Fibroblast of skin of abdomen (primary cell): ENCODE data around the gene ANKRD65.

Experiments
- DNase-seq: peaks from one replicate; pipeline ENCODE4 v3.0.0-alpha.2; 2013

Gene ANKRD65

GRCh38 chr1:1441002-1441888 is 20.2 kb upstream of the ANKRD65 start:
- DNase-seq: no peak

DNA sequence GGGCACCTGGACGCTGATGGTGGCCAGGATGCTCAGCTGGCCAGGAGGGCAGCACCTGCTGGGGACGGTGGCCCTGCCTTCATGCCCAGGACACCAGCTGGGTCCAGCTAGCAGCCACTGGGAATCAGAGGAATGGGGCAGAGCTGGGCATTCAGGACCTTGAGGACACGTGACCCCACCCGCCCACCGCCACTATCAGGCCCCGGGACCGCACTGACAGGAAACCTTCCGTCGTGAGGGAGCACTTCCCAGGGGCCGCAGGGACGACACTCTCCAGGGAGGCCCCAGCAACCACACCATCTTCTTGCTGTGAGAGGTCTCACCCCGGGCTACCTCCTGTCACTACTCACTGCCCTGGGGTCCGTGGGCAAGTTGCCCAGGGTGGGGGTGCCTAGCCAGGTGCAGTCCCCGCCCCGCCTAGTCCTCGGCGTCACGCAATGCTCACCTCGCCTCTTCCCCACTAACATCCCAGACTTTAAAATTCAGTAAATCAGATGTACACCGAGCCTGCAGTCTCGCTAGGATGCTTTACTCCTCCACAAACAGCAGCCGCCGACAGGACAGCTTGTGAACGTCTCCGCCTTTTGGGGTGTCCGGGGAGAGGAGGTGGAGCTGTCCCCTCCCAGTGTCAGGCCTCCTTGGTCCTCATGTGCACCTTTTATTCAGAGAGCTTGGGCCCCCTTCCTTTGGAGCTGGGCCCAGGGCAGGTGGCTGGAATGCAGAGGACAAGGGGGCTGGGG is 19.4 kb upstream of the ANKRD65 start:
- no peak for DNase-seq

GRCh38 chr1:1439546-1440261 is 18.6 kb upstream of the ANKRD65 start:
- no peak for DNase-seq

DNA sequence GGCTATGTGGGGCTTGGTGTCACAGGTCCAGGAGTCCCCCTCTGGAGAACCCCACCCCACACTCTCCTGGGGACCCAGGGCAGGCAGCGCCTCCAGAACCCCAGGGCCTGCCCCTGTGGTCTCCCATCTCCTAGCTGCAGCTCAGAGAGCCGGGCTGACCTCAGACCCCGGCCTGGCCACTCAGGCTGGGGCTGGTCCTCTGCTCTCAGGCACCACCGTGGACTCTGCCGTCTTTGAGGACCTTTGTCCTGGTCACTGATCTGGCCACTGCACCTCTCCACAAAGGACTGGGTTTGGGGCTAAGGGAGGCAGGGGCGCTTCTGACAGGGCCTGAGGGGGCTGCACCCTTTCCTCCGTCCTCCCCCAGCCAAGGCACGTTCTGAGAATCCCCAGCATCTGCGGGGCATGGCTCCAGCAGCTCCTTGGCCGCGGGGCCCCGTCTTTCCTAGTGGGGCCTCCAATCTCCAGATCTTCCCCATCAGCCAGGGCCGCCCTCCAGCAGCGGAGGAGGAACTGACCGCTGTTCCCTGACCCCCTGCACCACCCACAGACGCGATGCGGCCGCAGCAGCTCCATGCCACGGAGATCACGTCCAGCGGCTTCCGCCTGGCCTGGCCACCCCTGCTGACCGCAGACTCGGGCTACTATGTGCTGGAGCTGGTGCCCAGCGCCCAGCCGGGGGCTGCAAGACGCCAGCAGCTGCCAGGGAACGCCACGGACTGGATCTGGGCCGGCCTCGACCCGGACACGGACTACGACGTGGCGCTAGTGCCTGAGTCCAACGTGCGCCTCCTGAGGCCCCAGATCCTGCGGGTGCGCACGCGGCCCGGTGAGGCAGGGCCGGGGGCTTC is 17.7 kb upstream of the ANKRD65 start:
- no peak for DNase-seq

- no peak for DNase-seq
These were observed 16.9 kb upstream of the ANKRD65 start for GRCh38 chr1:1437904-1438376.

DNA sequence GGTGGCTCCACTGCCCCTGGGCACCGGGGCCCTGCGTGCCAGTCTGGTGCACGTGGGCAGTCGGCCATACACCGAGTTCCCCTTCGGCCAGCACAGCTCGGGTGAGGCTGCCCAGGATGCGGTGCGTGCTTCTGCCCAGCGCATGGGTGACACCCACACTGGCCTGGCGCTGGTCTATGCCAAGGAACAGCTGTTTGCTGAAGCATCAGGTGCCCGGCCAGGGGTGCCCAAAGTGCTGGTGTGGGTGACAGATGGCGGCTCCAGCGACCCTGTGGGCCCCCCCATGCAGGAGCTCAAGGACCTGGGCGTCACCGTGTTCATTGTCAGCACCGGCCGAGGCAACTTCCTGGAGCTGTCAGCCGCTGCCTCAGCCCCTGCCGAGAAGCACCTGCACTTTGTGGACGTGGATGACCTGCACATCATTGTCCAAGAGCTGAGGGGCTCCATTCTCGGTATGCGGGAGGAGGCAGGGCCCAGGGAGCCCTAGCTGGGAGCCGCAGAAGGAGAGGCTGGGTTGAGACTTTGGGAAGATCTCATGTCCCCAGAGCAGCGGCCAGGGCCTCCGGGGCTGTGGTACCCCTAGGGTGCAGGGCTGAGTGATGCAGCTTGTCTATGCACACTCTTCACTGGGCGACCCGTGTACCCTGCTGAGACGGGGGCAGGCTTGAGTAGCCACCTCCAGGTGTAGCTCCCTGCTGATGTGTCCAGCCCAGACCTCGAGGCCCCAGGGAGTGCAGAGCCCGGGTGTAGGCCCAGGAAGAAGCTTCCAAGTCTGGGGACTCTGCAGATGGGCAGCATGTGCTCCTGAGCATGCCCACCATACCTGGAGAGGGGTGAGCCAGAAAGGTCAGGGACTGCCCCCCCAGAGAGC is 16.2 kb upstream of the ANKRD65 start:
- no peak for DNase-seq

DNA sequence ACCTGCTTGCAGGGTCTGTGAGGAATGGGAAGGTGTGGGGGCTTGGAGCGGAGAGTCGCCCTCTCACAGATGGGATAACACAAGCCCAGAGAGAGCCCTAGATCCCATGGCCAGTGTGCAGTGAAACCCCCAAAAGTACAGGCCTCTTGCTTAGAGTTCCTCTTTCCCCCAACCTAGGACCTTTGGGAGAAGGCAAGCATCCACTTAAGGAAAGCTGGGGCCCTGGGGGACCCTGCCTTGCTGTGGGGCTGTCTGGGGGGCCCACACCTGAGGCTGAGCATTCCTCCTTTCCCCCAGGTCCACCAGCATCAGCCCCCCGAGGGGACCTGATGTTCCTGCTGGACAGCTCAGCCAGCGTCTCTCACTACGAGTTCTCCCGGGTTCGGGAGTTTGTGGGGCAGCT is 15.6 kb upstream of the ANKRD65 start:
- DNase-seq: no peak

GRCh38 chr1:1435911-1436629 is 15.0 kb upstream of the ANKRD65 start:
- no peak for DNase-seq

DNA sequence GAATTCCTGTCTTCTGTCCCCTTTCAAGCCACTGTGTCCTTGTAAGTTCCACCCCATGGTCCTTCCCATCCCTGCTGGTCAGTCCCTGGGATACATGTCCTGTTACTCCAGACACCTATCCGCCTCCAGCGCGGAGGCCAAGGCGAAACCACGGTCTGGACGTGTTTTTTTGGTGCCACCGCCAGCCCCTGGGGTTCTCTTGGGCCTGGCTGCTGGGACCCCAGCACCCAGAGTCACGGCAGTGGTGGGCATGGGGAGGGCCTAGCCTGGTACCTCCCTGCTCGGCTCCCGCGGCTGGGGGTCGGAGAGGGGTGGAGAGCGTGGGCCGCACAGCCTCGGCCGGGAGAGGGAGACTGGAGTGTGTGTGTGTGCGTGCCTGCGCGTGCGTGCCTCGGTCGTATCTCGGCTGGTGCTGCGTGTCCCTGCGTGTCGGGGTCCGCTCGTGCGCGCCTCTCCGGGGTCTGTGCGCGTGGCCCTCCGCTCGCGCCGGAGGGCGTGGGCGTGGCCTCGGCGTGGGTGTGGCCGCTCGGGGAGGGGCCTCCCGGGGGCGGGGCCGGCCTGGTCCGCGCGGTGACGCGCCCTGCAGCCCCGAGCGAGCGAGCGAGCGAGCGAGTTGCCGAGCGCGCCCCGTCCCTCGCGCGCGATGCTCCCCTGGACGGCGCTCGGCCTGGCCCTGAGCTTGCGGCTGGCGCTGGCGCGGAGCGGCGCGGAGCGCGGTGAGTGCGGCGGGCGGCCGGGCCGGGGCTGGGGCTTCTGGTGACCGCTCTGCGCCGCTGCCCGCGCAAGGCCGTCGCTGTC is 14.2 kb upstream of the ANKRD65 start, which contains the start of gene VWA1:
VWA1 (plus strand) TSS at position 585 of the 798 bp plus-strand sequence; CDS start at position 644, 59 bp downstream.
- DNase-seq: peak; percentile 75

- no peak for DNase-seq
These were observed 13.7 kb upstream of the ANKRD65 start for GRCh38 chr1:1434824-1435105.

GRCh38 chr1:1434131-1434823 is 13.2 kb upstream of the ANKRD65 start:
- DNase-seq: peak; percentile 44

DNA sequence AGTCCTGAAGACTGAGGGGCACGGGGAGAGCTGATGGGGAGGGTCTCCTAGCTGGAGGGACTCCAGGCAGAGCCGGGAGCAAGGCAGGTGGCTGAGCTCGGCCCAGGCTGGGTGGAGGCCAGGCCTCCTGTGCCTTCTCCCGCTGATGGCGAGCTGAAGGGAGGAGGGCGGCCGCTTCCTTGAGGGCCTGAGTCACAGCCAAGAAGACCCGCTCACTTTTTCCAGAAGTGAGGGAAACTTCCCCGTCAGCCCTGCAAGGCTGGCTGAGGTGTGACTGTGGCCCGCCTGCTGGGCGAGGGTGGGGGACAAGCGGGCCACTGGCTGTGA is 12.7 kb upstream of the ANKRD65 start:
- DNase-seq: peak; percentile 56

DNA sequence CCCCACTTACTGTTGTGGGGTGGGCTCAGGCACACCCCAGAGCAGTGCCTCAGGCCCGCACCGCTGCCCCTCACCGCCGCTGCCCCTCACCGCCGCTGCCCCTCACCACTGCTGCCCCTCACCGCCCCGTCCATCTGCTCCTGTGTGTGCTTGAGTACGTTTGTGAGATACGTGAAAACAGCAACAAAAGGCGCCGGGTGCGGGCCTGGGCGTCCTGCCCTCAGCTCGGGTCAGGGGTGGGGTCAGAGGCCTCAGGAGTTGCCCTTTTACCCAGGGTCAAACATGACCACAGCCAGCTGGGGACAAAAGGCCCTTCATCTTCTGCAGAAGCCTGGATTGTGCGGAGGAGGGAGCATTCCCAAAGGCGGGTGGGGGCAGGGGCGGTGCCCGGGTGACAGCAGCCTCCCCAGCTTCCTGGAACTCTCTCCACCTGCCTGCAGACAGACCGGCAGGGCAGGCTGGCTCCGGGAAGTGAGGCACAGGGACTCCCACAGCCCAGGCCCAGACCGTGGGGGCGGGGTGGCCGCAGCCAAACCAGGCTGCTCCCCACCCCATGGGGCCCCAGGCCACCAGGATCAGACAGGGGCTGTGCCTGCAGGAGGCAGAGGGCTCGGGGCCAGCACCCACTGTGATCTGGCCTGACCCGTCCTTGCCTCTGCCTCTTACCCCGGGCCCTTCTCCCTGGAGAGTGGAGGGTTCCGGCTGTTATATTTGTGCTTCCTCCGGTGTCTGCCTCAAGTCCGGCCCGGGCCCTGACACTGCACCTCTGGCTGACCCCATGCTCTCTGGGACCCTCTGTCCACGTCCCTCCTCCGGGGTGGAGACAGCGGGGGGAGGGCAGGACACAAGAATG is 12.1 kb upstream of the ANKRD65 start:
- DNase-seq: no peak

DNA sequence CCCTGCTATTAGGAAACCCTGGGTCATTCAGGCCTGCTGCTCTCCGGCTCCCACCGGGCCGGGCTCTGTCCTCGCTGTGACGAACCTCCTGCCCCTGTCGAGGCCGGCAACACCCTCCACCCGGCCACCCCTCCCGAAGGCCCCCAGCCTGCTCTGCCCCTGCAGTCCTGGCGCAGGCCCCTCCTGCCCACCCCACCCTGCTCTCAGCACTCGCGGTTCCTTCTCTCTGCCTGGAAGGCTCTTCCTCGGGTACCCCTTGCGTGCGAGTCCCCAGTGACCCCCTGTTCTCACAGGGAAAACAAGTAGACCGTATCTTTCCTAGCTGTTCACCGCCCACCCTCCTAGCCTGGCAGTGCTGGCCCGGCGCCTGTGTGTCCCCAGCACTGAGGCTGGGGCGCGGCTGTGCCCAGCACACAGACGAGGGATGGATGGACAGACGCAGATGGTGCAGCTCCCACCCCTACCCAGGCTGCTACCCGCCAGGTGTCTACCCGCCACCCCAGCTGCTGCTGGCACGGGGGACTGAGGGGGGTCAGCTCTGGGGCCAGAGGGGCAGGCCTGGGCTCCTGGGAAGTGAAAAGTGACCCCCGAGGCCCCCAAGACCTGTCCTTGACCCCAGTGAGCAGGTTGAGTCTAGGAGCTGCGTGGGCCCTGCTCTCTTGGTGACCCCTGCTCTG is 11.3 kb upstream of the ANKRD65 start:
- DNase-seq: no peak

DNA sequence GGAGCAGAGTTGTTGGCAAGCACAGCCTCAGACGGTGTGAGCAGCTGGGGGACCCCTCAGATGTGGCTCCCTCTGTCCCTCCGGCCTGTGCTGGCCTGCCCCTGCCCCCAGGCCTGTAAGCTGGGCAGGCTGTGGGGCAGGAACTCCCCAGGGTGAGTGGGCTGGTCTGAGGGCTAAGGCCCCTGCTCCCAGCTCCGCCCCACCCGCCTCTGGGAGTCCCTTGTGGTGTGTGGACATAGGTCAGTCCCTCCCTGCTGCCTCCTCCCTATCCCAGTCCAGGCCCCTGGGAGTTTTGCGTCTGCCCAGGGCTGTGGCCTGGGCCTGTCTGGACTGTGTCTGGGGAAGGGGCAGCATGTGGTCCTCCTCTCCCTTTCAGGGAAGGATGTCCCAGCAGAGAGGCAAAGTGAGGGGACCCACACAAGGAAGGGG is 10.8 kb upstream of the ANKRD65 start:
- no peak for DNase-seq

GRCh38 chr1:1430992-1431844 is 10.1 kb upstream of the ANKRD65 start:
- DNase-seq: no peak
